ENCODE results near the gene TMEM109.

TMEM109 gene

DNA sequence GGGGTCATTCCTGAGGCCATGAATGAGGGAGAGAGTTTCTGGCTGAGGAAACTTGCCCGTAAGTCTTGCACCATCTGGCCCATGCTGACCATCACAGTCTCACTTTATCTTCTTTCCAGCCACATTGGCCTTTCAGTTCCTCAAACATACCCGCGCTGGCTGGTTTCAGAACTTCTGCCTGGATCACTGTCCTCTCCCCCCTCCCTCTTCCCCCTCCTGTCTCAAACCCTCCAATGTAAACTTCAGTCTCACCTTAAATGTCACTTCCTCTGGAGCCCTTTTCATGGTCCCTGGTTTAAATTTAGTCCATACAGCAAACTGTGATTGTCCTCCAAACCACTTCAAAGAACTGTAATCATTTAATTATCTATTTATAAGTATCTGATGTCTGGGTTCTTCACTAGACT is 3.7 kb upstream of the TMEM109 start:
- no peak for DNase-seq (ENCODE audit: low spot score)

DNA sequence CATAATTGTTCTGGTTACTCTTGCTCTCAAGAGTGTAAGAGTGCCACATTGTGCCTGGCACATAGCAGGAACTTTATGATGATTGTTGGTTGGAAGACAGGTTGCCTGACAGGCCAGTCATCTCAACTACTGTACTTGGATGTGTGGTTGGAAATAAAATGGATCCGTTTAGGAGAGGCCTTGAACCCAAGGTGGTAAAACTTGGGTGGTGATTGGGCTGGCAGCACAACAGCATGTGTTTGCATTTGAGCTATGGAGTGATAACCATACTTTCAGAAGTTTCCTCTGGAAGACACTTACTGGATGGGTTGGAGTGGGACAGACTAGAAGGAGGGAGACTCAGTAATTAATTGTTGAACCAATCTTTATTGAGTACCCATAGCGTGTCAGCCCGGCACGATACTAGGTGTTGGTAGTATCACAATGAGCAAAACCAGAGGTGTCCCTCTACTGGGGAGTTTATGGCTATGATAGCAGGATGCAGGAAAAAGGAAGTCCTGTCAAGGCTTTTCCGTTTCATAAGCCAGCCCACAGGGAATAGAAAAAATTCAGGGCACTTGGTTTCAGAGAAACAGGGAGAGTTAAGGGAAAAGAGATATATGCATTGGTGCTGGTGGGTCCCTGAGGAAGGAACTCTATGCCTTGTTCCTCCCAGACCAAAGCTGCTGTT is 3.1 kb upstream of the TMEM109 start:
- DNase-seq (ENCODE audit: low spot score) = no peak

DNA sequence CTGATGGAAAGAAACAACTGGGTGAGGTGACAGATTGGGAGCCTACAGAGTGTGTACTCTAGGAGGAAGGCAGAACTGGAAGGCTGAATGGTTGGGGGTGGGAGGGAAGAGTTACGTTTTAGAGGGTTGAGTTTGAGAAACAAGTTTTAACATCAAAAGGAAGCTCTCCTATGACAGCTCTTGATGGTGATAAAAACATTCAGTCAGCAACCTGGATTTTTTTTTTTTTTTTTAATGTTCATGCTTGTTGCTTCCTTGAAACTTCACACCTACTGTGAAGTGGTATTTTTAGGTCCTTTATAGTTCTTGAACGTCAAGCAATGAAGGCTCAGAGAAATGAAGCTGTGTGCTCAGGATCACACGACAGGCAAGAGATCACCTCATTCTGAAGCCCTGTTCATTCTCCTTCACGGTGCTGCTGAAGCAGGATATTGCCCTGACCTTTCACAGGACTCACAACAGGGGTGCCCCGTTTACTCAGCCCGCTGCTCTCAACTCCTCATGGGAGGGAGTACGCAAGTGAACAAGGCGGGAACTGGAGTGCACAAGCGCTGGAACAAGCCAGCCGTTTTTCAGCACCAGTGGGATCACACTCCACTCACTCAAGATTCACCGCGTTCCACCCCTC is 1.6 kb upstream of the TMEM109 start:
- no peak for DNase-seq (ENCODE audit: low spot score)

DNA sequence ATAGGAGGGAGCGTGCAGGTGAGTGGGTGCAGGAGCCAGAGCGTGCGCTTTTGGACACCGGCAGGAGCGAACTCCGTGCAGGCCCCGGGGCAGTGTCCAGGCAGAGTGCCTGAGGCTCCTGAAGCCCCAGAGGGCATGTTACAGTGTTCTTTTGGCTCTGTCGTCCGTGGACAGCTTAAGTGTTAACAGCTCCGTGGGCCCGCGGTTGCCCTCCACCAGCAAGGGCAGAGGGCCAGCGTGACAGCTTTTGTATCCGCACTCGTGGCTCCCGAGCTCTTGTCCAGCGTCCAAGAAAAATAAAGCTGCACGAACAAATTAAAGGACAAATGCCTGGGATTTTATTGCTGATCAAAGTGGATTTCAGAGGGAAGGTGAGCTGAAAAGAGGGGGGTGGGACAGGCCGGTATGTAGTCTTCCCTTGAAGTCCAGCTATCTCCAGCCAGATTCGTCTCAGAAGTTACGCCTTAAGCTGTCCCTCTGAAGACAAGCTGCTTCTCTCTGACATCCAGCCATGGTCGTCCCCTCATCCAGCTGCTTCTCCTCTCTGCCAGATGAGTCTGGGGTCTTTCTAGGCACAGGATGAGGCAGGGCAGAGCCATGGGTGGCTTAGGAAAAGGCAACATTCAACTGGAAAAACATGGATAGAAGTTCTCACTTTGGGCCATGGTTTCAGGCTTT is 968 bp upstream of the TMEM109 start:
- no peak for DNase-seq (ENCODE audit: low spot score)

DNA sequence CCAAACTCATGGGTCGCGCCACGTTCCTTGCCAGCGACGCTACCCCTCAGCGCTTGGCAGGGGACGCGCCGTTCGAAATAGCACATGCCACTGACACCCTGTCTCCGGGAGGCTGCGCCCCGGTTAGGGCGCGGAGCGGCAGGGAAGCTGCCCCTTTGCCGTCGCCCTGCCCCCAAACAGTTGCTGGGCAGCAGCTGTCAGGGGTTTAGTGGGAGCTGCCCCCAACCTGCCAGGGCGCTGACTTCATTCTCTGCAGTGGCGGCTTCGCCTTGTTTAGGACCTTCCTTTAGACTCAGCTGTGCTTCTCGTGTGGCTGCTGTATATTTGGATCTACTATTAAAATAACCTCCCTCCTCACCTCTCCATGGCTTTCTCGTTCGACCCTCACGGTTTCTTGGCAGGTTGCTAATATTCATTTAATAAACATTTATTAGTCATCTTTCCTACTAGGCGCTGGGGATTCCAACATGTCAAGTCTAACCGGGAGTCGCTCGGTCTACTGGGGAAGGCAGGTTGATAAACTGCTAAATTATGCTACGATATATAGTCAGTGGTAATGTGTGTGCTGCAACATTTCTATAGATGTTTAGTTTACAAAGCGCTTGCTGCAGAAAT is 782 bp downstream of the TMEM109 start:
- no peak for DNase-seq (ENCODE audit: low spot score)

DNA sequence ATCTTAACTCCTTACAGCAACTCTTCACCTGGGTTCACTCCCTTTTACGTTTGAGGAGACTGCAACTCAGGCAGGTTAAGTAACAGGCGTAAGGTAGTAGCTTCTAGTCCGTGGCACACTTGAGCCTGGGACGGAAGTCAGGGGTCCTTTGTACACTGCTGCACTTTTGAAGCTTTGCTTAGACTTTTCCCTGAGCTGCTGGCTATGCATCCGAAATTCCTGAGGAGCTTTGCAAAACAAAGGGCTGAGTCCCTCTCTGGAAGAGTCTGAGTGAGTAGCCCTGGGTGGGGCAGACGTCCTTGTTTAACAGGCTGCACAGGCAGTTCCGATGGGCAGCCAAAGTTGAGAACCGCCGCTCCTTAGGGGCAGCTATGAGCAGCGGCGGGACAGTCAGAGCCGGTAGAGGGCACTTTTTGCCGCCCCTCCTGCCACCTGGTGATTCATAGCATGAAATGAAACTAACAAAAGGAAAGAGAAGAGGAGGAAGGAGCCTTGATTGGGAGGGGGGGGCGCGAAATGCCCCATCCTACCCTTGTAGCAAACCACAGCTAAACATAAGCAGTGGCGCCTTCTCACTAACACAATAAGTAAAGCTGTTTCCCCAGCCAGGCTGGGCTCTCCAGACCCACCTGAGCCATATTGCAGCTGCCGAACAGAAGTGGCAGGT is 1.4 kb downstream of the TMEM109 start:
- peak; percentile 25 for DNase-seq (ENCODE audit: low spot score)

DNA sequence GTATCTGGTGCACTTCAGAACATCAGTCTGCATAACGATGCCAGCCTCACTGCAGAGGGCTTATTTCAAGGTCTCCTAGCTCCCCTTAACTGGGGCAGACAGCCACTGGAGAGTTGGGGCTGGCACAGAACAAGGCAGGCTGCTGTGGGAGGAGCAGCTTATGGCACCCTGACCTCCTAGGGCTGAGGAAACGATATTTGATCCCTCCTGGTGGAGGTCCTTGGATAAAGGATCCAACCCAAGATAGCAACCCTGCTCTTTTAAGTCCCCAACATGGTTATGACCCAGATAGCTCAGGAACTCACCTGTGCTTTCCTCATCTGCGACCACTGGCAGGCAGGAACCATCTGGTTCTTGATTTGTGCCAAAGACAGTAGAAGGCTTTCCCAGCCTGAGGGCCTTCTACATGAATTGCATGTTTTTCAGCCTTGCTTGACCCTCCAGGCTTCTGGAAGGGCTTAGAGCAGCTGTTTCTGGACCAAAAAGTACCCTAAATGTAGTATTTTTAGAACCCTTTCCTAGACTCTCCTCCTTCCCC is 2.8 kb downstream of the TMEM109 start:
- DNase-seq (ENCODE audit: low spot score) = no peak

DNA sequence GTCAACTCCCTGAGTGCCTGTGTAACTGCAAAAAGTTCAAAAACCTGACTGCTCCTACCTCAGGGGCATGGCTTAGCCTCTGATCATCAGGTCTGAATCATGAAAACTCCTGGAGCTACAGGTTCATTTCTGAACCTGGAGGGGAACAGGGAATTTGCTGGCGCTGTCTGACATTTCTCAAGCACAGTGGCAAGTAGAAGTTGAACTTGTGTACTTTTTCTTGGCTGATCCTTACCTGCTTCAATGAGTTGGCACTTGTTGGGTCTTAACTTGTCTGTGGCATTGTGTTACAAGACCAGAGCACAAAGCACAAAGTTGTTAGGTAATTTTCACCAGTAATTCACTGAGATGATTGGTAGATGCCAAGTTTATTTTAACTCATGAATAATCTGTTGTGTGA is 3.3 kb downstream of the TMEM109 start:
- DNase-seq (ENCODE audit: low spot score) = no peak

DNA sequence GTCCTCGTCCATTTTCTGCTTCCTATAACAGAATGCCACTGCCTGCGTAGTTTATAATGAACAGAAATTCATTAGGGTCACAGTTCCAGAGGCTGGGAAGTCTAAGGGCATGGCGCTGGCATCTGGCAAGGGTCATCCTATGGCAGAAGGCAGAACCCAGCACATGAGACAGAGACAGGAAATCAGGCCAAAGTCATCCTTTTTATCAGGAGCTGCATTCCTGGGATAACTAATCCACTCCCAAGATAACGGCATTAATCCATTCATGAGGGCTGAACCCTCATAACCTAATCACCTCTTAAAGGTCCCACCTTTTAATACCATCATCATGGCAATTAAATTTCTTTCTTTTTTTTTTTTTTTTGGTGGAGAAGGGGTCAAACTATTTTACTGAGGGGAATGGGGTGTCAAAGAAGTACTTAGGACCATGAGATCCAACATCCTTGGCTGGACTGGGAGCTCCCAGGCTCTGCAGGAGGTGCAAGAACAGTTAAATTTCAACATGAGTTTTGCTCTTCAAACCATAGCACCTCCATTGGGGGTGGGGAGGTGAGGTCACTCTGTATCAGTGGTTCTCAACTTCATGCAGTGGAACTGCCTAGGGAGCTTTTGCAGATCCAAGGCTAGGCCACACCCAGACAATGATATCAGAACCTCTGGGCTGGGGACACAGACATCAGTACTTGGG is 4.4 kb downstream of the TMEM109 start:
- no peak for DNase-seq (ENCODE audit: low spot score)

DNA sequence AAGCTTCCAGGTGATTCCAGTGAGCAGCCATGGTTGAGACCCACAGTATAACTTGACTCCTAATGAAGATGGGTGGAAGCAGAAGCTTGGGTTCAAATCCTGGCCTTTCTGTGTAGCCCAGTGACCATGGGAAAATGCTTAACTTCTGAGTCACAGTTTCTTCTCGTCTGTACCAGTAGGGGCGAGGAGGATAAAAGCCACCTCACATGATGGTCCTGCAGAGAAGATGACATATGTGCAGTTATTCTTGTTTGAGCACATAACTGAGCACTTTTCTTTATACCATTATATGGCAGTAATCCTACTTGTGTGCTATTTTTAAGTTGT is 4.9 kb downstream of the TMEM109 start:
- DNase-seq (ENCODE audit: low spot score) = no peak

DNA sequence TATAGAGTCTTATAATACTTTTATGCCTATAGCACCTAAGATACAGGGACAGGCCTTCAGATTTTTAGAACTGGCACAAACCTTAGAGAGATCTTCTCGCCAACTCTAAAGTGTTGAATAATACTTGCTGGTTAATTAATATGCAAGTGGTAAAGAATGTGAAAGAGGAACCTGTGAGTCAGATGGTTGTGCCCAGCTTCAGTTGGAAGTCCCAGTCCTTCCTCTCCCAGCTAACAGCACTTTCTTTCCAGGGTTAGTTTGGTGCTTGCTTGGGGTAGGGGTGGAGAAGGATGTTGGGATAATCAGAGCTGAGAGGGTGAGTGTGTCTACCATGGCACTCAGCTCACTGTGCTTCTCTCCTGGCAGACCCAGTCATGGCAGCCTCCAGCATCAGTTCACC is 5.4 kb downstream of the TMEM109 start:
- DNase-seq (ENCODE audit: low spot score) = no peak

DNA sequence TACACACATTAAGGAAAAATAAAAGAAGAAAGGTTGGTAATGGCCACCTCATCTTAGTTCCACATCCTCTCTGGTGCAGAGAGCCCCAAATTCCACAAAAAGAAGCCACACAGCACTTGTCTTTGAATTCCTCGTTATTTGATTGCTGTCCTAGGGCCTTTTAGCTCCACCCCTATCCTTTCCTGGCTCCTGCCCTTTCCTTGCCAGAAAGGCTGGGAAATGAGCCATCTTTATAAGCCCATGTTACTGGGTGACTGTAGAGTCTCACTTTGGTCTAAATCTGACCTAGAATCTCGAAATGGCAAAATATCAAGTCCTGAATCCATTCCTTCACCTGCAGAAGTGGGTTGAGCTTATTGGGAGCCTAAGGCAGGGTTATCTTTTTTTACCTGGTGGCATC is 6.0 kb downstream of the TMEM109 start:
- DNase-seq (ENCODE audit: low spot score) = no peak

DNA sequence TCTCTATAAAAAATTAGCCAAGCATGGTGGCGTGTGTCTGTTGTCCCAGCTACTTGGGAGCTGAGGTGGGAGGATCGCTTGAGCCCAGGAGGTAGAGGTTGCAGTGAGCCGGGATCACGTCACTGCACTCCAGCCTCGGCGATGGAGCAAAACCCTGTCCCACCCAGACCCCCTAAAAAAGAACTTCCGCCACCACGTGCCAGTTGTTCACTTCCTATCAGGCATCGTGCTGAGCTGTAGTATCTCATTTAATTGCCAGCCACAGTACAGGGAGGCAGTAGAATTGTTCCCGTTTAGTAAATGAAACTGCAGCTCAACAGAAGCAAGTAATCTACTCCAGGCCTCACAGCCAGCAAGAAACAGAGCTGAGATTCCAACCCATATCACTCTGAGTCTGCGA is 7.3 kb downstream of the TMEM109 start:
- no peak for DNase-seq (ENCODE audit: low spot score)

DNA sequence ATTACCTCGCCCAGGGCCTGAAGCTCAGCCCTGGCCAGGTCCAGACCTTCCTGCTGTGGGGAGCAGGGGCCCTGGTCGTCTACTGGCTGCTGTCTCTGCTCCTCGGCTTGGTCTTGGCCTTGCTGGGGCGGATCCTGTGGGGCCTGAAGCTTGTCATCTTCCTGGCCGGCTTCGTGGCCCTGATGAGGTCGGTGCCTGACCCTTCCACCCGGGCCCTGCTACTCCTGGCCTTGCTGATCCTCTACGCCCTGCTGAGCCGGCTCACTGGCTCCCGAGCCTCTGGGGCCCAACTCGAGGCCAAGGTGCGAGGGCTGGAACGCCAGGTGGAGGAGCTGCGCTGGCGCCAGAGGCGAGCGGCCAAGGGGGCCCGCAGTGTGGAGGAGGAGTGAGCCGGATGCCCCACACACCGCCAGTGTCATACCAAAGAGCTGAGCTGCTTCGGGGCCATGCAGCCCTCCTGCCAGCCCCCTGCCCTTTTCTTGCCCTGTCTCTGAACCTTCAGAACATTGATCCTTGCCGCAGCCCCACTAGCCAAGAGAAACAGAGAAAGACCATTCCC is 7.9 kb downstream of the TMEM109 start:
- no peak for DNase-seq (ENCODE audit: low spot score)

DNA sequence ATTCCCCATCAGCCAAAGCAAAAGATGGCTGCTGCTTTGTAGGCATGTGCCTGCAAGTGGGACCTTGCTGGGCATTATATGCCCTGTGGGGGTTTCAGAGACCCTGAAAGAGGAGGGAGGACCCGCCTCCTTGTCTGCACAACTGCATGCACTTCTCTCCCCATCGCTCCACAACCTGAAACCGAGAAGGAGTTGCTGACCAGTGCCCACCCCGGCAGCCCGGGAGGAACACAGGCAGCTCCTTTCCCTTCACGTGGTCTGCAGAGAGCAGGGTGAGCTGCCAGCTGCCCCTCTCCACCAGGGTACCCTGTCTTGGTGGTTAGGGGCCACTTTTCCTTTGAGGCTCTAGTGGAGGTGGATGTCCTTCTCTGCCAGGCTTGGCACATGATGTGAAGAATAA is 8.9 kb downstream of the TMEM109 start:
- no peak for DNase-seq (ENCODE audit: low spot score)

DNA sequence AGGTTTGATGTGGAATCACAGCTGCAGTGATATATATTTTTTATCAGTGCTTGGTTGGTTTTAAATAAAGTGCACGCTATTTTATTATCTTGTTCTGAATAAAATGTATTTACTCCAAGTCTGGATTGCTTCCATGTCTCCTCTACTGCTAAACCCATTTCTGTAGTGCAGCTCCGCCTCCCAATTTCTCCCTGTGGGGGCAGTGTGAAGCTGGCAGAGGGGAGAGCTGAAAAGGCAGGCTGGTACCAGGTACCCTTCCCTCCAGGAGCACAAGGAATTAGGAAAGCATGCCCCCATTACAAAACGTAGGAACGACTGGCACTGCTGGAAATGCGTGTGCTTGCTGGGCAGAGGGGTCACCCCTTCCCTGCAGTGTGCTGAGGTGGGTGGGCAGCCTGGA is 9.4 kb downstream of the TMEM109 start:
- DNase-seq (ENCODE audit: low spot score) = no peak

DNA sequence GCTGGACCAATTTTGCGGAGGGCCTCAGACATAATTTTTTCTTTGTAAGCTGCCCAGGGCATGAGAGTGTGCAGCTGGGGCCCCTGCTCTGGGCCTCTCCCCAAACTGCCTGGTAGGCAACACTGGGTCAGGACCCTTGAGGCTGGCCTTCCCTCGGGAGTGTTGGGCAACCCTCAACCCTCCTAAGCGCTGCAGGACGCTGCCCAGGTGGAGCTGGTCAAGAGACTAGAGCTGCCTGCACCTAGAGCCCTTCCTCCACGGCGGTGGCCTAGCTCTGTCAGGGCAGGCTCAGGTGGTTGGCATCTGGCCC is 9.8 kb downstream of the TMEM109 start:
- DNase-seq (ENCODE audit: low spot score) = no peak

DNA sequence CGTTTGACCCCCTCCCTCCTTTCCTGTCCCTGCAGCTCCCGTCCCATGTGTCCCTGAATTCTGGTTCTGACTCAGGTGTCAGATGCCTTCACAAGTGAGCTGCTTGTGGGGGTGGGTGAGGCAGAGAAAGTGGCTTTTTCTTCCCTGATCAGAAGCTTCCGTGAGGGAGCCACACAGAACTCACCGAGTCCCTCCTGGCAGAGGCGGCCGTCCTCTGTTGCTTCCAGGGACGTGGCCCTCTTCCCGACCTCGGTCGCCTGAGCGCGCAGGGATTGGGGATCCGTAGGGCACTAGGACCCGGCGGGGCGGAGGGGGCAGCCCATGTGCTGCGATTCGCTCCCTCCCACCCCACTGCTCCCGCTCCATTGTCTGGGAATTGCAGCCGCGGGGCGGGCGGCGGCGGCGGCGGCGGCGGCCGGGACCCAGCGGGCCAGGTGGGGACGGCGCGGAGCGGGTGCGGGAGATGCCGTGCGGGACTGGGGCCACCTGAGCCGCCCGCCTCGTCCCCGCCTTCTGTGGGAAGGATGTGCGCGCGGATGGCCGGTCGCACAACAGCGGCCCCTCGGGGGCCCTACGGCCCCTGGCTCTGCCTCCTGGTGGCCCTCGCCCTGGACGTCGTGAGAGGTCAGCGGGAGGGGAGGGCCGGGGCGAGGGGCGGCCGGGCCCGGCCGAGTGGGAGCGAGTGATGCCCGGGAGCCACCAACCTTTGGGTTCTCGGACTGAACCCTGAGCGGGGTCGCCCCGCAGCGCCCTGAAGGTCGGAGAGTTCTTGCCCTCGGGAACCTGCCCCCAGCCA is 10.3 kb downstream of the TMEM109 start, which contains the start of gene TMEM132A:
Gene TMEM132A, plus strand, starts transcription at position 351 of the 796 bp plus-strand sequence. Its CDS starts 174 bp downstream, at position 525.
- DNase-seq (ENCODE audit: low spot score) = no peak

DNA sequence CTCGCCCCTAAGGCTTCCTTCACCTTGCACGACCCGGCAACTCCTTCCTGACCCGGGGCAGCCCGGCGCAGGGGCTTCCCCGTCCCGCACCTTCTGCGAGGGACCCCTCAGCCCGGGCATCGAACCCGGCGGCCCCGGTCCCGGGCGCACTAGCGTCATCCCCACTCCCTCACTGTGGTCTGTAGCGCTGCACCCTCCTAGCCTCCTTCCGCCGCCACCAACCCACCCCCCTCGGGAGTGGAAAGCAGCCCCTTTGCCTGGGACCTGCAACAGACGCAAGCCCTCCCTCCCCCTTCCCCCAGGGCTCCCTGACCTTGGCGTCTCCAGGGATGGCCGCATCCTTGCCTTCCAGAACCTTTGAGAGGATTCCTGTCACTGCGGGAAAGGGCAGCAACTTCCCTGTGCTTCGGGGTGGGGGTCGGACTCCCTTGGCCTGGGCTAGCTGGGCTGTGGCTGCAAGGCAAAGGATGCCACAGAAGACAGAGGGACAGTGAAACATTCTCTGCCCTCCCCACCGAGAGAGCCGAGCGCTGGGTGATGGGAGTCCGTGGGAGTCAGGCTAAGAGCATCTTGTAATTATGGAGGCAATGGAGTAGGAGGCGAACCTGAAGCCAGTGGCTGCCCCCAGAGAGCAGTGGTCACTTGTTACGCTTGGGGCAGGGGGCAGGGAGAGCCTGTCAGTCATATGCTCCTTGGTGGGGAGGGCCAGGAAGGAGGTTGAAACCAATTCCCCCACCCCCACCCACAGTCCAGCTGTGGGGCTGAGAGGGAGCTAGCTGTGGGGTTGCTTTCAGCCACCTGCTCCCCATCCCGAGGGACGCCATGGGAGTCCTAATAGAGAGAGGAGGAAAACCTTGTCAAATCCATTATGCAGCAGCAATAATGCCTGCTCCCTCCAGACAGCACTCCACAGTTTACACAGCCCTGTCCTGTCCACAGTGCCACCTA is 11.2 kb downstream of the TMEM109 start:
- no peak for DNase-seq (ENCODE audit: low spot score)

DNA sequence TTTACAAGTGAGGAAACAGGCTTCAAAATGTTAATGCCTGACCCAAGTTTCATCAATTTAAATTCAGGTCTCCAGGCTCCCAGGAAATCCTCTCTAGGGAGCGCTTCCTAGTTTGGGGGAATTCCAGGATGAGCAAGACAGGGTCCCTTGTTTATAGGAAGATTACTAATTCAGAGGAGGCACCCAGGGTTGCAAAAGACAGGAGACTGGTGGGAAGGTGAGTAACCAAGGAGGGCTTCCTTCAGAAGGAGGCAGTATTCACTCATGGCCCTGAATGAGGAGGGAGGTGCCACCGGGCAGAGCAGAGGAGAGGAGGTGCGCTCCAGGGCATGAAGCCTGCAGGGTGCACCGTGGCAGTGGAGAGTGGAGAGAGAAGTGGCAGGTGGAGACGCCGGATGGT is 11.9 kb downstream of the TMEM109 start:
- DNase-seq (ENCODE audit: low spot score) = no peak
